Cerebellar cortex (tissue), 1 donor: ENCODE results near the gene UBE2M.
A peak's percentile ranks its signal among the peaks of the same experiment; 100 is the strongest.
"Not testable (repeated sequence)": the region's sequence is repeated elsewhere in the genome, so short reads cannot be mapped to it uniquely, and the experiment has no call there.

Experiments used
- DNase-seq: peaks from one replicate; pipeline ENCODE4 v3.0.0-alpha.2; 2015; ENCODE audit warnings: low spot score

Gene UBE2M

DNA sequence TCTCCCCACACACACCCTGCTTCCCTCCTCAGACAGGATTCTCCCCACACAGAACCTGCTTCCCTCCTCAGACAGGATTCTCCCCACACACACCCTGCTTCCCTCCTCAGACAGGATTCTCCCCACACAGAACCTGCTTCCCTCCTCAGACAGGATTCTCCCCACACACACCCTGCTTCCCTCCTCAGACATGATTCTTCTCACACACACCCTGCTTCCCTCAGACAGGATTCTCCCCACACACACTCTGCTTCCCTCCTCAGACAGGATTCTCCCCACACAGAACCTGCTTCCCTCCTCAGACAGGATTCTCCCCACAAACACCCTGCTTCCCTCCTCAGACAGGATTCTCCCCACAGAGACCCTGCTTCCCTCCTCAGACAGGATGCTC, 19.2 kb downstream of the UBE2M start:
- not testable (repeated sequence) for DNase-seq

DNA sequence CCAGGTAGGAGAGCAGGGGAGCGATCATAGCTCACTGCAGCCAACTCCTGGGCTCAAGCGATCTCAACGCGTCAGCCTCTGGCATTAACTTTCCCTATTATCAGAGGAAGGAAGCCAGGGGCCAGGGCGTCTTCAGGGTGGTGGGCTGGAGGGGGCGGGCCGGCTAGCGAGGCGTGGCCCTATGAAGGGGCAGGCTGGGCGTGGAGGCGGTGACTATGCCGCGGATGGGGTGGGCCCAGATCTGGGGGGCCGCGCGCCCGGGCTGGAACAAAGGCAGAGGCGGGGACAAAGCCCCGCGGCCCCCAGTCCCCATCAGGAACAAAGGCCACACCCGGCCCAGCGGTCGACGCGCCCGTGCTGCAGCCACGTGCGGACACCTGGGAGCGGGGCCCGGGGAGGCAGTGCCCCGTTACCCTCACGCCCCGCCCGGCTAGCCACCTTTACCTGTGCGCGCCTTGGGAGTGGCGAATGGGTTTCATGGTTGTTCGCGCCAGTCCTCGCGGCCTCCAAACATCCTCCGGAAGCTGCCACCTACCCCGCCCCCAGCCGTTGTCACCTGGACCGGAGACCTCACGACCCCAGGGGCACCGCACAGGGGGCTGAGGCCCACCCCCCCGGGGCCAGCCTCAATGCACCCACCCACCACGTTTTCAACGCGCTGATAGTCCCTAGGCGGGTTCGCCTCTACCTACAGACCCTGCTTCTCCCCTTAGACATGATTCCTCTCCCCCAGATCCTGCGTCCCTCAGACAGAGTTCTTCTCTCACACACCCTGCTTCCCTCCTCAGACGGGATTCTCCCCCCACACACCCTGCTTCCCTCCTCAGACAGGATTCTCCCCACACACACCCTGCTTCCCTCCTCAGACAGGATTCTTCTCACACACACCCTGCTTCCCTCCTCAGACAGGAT, 19.9 kb downstream of the UBE2M start:
- DNase-seq, result no peak

DNA sequence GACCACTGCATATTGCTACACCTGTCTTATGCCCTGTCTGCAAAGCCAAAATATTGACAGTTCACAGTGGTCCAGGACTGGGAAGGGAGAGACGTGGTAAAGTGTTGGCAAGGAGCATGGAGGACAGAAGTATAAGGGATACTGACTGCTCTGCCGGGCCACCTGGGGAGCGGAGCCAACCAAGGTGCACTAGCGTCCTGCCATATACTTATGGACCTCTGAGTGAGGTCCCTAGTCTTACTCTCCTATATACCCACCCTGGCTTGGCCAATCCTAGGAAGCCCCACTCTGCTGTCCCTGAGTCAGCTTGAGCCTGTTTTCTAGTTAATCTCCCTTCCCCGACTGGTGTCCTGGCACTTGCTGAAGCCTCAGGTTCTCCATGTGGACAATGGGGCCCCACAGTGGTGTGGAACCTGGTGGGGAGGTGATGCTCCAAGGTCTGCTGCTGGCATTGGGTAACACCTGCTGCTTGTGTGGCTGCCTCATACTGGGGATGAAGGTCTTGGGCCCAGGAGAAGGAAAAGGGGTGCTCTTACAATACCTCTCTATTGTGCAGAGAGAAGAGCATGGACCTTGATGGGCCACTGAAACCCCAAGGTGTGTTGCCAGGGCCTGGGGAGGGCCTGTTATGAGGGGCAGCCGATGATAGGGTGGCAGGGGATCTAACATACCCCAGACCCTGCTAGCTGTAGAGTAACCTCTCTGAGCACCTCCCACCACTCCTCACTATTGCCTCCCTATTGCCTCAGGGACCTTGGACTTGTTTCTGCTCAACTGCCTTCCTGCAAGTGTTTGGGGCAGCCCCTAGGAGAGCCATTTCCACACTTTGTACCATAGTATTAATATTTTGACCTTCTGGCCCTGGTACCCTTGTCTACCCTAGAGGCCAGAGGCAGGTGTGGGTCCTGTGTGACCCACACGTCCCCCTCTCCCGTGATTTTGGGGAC, 21.3 kb downstream of the UBE2M start:
- DNase-seq, result no peak

DNA sequence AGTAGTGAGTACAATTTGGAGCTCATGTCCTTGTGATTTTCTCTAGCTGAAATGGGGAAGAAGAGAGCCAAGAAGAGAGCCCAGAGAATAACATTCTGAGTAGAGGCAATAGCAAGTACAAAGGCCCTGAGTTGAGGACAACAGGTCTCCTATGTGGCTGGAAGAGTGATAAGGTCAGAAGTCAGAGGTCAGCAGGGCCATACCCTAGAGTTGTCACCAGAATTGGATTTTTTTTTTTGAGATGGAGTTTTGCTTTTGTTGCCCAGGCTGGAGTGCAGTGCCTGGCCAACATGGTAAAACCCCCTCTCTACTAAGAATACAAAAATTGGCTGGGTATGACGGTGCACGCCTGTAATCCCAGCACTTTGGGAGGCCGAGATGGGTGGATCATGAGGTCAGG, 22.6 kb downstream of the UBE2M start:
- DNase-seq, result no peak

DNA sequence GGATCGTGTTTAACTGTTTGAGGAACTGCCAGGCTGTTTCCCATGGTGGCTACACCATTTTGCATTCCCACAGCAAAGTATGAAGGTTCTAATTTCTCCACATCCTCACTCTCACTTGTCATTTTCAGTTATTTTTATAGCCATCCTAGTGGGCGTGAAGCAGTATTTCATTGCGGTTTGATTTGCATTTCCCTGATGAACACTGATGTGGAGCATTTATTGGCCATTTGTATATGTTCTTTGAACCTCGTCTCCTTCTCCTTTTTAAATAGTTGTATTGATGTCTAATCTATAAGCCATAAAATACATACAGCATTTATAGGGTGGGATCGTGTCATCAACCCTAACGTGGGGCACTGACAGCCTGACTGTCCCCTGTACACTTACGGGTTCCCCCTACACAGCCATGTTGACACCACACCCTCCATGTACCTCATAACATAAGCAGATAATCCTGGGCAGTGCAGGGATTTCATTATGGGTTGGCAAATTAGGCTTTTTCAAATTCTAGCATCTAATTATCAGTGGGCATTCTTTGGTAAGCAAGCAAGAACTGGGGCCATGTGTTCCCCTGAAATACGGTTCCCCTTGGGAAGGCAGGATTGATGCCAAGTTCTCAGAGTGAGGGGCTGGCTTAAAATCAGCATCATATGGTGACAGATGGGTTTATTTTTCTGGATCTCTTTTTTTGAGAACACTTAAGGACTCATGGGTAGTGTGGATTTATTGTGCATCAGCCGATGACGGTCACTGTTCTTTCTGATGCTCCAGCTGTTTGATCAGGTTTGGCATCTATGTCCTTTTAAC, 27.2 kb downstream of the UBE2M start:
- DNase-seq, result no peak

DNA sequence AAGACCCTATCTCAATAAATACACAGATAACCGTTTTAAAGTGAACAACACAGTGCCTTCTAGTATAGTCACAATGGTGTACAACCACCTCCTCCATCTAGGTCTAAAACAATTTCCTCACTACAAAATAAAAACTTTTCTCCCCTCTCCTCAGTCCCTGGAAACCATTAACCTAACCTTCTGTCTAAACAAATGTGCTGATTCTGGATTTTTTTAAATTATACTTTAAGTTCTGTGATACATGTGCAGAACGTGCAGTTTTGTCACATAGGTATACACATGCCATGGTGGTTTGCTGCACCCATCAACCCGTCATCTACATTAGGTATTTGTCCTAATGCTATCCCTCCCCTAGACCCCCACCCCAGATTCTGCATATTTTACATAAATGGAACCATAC, 29.0 kb downstream of the UBE2M start:
- no peak for DNase-seq

DNA sequence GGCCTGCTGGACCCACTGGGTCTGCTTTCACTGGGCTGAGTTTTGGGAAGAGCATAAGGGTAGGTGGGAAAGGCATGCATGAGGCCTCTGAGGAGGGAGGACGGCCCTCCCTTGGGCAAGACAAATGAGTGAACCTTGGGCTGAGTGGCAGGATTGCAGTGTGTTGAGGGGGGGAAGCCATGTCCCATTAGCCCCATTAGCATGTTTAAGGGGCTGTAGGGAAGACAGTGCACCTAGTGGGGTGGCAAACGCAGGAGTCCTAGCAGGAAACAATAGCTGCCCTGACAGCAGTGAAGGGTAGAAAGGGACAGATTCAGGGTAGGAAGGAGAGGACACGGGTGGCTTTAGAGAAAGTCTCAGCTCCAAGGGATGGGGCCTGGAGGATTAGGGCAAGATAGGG, 35.7 kb downstream of the UBE2M start:
- DNase-seq, result no peak

DNA sequence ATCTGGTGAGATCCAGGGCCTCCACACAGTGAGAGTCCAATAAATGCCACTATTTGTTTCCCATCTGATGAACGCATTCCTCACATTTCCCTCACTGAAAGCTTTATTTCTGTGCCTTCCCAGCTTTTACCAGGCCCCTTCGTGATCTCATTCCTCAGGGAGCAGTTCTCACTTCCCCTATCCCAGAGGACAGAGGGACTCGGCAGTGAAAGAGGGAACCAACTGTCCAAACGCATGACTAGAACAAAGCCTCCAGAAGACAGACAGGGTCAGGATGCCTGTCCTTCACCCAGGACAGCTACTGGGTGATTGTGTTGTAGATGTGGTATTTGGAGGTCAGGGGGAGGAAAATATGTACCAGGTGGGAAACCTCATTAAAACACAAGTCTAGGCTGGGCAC, 36.8 kb downstream of the UBE2M start:
- DNase-seq, result no peak

DNA sequence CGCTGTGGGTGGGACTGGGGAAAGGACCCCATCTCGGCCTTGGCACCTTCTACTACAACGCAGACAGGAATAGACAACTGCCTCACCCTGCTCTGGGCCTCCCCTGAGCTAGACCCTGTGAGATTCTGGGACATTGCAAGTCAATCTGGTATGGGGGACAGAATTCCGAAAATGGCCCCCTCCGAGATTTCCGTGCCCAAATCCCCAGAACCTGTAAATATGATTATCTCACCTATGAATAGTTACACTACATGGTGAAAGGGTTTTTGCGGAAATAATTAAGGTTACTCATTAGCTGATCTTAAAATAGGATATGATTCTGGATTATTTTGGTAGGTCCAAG, 38.2 kb downstream of the UBE2M start:
- DNase-seq, result no peak

DNA sequence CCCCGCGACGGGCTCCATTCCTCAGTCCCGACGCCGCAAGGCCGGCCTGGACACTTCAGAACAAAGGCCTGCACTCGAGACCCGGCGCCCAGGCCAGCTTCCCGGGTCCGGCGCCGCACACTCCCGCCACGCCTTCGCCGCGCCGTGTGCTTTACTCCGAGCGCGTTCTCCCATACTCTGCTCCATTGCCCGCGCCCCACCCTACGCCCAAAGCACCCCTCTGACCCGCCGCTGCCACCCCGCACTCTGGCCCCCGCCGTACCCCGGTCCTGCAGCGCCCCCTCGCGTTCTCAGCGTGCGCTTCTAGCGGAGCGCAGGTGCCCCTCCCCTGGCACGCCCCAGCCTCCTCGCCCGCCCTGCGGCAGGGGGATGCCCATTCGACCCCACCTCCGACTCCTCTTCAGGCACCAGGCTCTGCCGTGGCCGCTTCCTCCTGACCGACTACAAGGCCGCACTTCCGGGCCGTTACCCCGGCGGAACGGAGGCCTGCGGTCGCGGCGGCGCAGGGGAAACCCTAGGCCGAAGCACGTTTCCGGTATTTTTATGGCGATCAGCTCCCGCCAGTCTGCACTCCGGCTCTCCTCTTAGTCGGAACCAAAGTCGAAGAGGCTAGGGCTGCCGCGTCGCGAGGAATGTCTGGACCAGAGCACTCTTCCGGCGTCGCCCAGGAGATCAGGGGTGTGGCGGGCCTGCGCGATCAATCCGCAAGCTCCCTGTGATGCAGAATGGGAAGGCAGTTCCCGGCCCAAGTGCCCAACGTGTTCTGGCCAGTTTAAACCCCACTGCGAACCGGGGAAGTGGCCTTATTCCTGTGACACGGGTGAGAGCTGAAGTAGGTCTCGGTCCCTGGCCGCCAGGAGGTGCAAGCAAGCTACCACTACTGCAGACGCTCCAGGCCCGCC, 38.8 kb downstream of the UBE2M start, which contains the start of gene ZBTB45:
Gene ZBTB45 (minus strand): TSS at position 456 of the 902 bp plus-strand sequence. CDS start 2,137 bp downstream, outside the sequence.
- peak; percentile 97 for DNase-seq

DNA sequence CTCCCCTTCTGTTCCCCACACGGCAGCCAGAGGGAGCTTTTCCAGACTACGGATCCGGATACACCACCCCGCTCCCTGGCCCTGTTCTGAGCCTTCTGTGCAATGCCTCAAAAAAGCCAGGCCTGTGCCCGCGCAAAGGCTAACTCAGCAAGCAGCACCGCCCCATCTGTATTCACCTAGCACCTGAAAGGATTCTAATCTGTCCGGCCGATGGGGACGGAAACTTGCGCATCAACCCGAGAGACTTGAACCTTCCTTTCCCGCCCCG, 39.4 kb downstream of the UBE2M start:
- peak; percentile 71 for DNase-seq

DNA sequence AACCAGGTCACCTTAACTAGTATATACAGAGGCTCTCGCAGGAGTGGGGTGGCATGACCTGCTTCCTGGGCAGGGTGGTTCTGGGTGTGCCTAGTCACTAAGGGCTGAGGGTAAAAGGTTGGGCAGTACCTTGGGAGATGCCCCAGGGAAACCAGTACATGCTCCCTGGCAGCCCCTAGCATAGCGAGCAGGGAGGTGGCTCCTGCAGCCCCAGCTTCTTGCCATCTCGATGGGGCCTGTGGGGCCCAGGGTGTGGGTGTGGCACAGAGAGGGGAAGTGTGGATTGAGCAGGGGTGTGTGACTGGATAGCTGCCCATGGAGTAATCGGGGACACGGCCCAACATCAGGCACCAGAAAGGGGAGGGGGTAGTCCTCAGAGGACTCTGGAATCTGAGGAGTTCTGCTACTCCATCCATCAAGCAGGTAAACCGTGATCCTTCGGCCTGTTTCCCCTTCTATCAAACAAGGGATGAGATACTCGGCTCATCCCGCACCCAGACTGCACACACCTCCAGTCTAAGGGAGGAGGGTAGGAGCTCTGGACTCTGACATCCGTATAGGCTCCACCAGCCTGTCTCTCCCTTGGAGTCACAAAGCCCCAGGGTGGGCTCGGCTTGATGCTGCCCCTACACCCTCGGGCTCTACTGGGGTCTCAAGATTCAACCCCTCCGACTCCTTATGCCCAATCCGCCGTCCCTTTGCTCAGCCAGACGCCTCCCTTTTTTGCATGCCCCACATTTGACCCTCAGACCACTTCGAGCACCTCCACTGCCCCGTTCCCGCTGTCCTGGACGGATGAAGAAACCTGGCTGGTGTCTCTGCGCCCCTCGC, 39.9 kb downstream of the UBE2M start:
- no peak for DNase-seq

DNA sequence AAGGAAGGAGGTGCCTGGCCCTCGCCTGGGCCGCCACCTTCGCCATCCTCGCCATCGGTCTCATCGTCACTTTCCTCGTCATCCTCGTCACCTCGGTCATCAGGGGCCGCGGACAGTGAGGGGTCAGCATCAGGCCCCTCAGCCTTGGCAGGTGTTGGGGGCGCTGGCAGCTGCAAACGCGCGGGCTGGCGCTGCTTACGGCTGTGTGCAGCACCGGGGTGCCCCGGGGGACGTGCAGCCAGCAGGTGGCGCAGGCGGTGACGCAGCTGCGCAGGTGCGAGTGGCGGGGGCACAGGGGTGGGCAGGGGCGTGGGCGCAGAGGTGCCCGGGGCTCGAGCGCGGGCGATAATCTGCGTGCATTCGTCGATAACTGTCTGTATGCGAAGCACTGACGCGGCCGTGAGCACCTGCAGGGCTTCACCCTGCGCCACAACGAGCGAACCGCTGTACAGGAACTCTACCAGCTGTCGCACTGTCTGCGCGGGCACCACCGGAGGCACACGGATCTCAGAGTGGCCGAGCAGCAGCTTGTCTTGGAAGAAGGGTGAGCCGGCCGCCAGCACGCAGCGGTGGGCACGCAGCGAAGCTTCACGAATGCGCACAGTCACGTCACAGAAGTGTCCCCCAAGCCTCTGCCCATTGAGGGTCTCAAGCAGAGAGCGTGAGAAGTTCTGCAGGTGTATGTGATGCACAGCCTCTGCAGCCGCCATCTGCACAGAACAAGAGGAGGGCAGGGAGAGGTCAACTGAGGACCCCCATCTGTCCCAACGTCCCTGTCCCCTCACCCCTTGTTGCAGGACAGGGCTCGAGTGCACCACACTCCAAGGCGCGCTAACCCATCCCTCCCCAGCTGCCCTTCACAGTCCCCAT, 41.2 kb downstream of the UBE2M start:
- no peak for DNase-seq

DNA sequence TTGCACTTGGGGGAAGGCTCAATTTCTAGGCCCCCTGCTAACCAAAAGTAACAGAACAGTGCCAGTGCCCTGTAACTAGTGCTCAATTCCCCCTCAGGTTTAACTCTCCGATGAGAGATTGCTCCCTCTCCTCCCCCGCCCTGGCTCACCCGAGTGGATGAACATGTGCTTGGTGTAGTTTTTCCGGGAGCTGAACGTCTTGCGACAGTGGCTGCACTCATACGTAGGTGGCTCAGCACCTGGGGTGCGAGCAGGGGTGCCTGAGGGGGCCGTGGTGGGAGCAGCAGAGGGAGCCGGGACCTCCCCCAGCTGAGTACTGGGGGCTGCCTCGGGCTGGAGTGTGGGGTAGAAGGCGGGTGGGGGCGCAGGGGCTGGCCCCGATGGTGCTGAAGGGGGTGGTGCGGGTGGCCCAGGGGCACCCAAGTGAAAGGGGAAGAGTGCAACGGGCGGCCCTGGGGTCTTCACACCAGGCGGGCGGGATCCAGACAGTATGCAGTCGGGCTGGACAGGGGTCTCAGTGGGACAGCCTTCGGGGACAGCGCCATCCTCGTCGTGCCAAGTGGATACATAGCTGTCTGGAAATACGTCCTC, 42.1 kb downstream of the UBE2M start:
- DNase-seq, result no peak

DNA sequence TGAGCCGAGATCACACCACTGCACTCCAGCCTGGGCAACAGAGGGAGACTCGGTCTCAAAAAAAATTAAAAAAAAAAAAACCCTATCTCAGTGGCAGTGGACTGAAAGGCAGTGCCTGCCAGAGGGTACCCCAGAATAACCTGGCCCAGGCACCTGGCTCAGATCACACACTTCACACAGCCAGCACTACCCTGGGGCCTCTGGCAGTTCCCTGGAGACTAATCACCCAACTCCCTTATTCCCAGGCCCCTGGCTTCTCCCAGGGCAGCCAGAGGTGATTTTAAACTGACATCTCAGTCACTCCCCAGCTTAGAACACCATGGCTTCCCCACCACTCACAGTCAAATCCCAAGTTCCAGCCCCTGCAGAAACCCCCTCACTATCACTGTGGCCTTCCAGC, 43.2 kb downstream of the UBE2M start:
- no peak for DNase-seq

DNA sequence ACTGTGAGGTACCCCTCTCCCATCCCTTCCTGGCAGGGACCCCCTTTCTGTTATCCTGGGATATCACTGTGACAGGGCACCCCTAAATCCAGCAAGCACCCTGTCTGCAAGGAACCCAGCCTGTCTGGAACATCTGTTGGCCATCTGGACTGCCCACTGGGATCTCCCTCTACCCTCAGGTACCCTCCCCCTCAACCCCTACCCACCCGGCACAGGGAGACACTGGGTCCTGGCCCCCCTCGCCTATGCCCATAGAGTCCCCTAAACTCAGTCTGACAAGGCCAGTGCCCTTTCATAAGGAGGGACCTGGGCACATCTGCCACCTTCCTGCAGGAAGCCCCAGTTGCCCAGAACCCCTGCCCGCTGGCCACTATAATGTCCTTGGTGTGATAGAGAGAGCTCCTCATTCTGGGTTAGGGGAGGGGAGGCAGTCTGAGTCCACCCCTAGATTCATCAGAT, 43.8 kb downstream of the UBE2M start:
- DNase-seq, result no peak

DNA sequence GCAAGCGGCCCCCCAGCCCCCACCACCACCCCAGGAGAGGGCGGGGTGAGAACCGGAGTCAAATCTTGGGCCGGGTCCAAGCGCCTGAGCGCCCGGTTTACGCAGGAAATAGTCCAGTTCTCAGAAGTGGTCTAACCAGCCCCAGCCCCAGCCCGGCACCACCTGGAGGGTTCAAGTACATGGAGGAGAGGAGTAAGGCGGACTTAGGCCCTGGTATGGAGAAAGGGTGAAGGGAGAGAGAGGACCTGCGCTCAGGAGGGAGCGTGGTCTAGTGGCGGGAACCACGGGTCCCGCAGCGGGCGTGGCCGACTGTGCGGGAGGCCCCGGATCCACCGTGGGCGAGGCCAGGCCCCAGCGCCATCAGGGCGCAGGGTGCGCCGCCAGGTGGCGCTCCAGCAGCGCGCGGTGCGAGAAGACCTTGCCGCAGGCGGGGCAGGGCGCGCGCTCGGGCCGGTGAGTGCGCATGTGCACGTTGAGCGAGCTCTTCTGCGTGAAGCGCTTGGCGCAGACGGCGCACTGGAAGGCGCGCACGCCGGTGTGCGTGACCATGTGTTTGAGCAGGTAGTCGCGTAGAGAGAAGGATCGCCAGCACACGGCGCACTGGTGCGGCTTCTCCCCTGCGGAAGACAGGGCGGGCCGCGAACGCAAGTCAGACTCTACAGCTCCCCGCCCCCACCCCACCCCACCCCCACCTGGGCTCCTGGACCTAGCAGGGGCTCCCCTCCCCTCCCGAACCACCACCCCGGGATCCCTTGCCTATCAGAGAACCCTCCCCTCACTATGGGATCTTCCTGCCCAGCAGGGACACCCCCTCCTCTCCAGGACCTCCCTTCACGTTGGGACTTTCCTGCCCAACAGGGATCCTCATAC, 44.5 kb downstream of the UBE2M start:
- peak; percentile 86 for DNase-seq

DNA sequence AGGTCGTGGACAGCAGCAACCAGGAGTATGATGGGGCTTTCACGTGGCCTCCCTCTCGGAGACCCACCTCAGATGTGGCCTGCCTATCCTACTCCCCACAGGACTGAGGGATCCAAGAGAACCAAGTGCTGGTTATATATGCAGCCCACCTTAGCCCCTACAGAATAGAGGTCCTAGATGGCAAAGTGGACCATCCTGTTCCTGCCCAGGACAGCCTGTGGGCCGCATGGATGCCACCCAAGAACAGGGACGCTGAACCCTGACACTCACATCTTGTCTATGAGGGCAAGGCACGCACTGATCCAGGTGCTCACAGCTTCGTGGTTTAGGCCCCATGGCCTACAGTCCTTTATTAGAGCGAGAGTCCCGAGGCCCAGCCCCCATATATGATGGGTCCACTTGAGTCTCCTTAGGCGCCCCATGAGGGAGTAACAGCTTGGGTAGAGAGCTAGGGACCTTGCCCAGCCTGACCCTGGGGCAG, 45.2 kb downstream of the UBE2M start:
- DNase-seq, result no peak
